ENCODE measurements around the gene CCN5. TPM values are rescaled to one million over a fixed set of nuclear protein-coding genes. Genes with fewer than 3 reads are reported as not detected.

Gene CCN5
- total RNA-seq, 1 donor from 2014 or later, result not detected

GRCh38 chr20:44715499-44716308 lies 535 bp downstream of the CCN5 start:
- no peak for DNase-seq (ENCODE audit: low read depth in 2 of 2)

- no peak for DNase-seq (ENCODE audit: low read depth in 2 of 2)
Measured at GRCh38 chr20:44716309-44717106, 1.3 kb downstream of the CCN5 start.

- no peak for DNase-seq (ENCODE audit: low read depth in 2 of 2)
Measured at GRCh38 chr20:44717986-44718385, 2.8 kb downstream of the CCN5 start.

- DNase-seq (ENCODE audit: low read depth in 2 of 2), result no peak
Measured at GRCh38 chr20:44719841-44720240, 4.7 kb downstream of the CCN5 start.

GRCh38 chr20:44720621-44720996 lies 5.4 kb downstream of the CCN5 start:
- DNase-seq (ENCODE audit: low read depth in 2 of 2), result peak in 1 of 2 donors; percentile 44

GRCh38 chr20:44720997-44721784 lies 6.0 kb downstream of the CCN5 start:
- DNase-seq (ENCODE audit: low read depth in 2 of 2), result peak; percentile 21 to 49

- DNase-seq (ENCODE audit: low read depth in 2 of 2), result no peak
Measured at GRCh38 chr20:44721785-44722054, 6.6 kb downstream of the CCN5 start.

- no peak for DNase-seq (ENCODE audit: low read depth in 2 of 2)
Measured at GRCh38 chr20:44722990-44723389, 7.8 kb downstream of the CCN5 start.

- peak in 1 of 2 donors; percentile 82 for DNase-seq (ENCODE audit: low read depth in 2 of 2)
Measured at GRCh38 chr20:44723391-44723790, 8.2 kb downstream of the CCN5 start.

GRCh38 chr20:44723798-44724362 lies 8.7 kb downstream of the CCN5 start:
- DNase-seq (ENCODE audit: low read depth in 2 of 2), result no peak

GRCh38 chr20:44724423-44725091 lies 9.4 kb downstream of the CCN5 start:
- no peak for DNase-seq (ENCODE audit: low read depth in 2 of 2)

- no peak for DNase-seq (ENCODE audit: low read depth in 2 of 2)
Measured at GRCh38 chr20:44725837-44726236, 10.7 kb downstream of the CCN5 start.

GRCh38 chr20:44727039-44727438 lies 11.9 kb downstream of the CCN5 start:
- DNase-seq (ENCODE audit: low read depth in 2 of 2), result no peak

GRCh38 chr20:44727651-44728050 lies 12.5 kb downstream of the CCN5 start:
- DNase-seq (ENCODE audit: low read depth in 2 of 2), result no peak

GRCh38 chr20:44728801-44729443 lies 13.8 kb downstream of the CCN5 start:
- DNase-seq (ENCODE audit: low read depth in 2 of 2), result peak; percentile 25 to 79

- peak; percentile 51 to 88 for DNase-seq (ENCODE audit: low read depth in 2 of 2)
Measured at GRCh38 chr20:44730441-44730840, 15.3 kb downstream of the CCN5 start.

- no peak for DNase-seq (ENCODE audit: low read depth in 2 of 2)
Measured at GRCh38 chr20:44731657-44732056, 16.5 kb downstream of the CCN5 start.

GRCh38 chr20:44732327-44732726 lies 17.2 kb downstream of the CCN5 start:
- peak in 1 of 2 donors; percentile 18 for DNase-seq (ENCODE audit: low read depth in 2 of 2)

- DNase-seq (ENCODE audit: low read depth in 2 of 2), result peak; percentile 76 to 80
Measured at GRCh38 chr20:44733341-44734069, 18.3 kb downstream of the CCN5 start.

GRCh38 chr20:44734938-44735337 lies 19.8 kb downstream of the CCN5 start:
- peak in 1 of 2 donors; percentile 18 for DNase-seq (ENCODE audit: low read depth in 2 of 2)

Data from lung microvascular endothelial cell (primary cell).